22Rv1 (cell line): Measurements from ENCODE around the gene AGMO.

Source experiments
- H3K27ac ChIP-seq: fragments of 450-650 bp; 2 replicates; pipeline ENCODE4 v1.5.1; 2017
- CTCF ChIP-seq: fragments of 450-650 bp; IDR thresholded peaks from 2 replicates; pipeline ENCODE4 v1.5.1; 2017; ENCODE audit warnings: mild to moderate bottlenecking
- ZFX ChIP-seq: fragments of 450-650 bp; IDR thresholded peaks from 2 replicates; pipeline ENCODE4 v1.6.1; 2017; ENCODE audit warnings: antibody characterized with exemption, borderline replicate concordance

The AGMO gene

DNA sequence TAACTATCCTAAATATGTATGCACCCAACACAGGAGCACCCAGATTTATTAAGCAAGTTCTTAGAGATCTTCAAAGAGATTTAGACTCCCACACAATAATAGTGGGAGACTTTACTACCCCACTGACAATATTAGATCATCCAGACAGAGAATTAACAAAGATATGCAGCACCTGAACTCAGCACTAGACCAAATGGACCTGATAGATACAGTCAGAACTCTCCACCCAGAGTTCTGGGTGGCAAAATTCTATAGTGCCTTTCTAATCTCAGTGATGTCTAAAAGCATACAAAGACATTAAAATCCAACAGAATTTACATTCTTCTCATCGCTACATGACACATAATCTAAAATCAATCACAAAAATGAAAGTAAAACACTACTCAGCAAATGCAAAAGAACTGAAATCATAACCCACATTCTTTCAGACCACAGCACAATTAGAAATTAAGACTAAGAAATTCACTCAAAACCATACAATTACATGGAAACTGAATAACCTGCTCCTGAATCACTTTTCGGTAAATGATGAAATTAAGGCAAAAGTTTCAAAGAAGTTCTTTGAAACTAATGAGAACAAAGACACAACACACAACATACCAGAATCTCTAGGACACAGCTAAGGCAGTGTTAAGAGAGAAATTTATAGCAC is 183.2 kb downstream of the AGMO start:
- no peak overlapping the region for H3K27ac ChIP-seq
- no peak for TF ChIP-seq CTCF
- no peak for TF ChIP-seq ZFX

GRCh38 chr7:15376600-15376999 is 185.2 kb downstream of the AGMO start:
- no peak for TF ChIP-seq CTCF
- TF ChIP-seq ZFX, result no peak
- H3K27ac ChIP-seq, result no peak overlapping the region

- H3K27ac ChIP-seq, result no peak overlapping the region
- TF ChIP-seq CTCF (no peak), ZFX (no peak)
Measured at GRCh38 chr7:15370441-15370840, 191.4 kb downstream of the AGMO start.

- TF ChIP-seq CTCF (no peak), ZFX (no peak)
- no peak overlapping the region for H3K27ac ChIP-seq
Measured at GRCh38 chr7:15368653-15369052, 193.2 kb downstream of the AGMO start.

DNA sequence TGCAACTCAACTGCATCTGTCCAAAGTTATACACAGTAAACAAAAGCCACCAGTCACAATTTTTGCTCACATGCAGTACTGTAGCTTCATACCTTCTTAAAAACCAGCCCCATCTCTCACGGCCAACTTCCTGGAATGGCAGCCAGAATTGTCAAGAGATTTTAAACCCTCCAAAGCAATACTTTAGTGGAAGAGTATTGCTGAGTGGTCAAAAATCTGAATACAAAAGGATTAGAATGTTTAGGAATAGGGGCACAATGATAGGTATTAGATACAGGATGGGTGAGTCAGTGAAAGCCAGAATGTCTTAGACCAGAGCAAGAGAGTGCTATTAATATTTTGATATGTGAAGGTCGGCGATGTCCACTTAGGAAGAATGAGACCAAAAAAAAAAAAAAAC is 193.9 kb downstream of the AGMO start:
- H3K27ac ChIP-seq, result no peak overlapping the region
- no peak for TF ChIP-seq ZFX
- no peak for TF ChIP-seq CTCF

- H3K27ac ChIP-seq, result no peak overlapping the region
- TF ChIP-seq CTCF, result no peak
- no peak for TF ChIP-seq ZFX
Measured at GRCh38 chr7:15358112-15358511, 203.7 kb downstream of the AGMO start.

DNA sequence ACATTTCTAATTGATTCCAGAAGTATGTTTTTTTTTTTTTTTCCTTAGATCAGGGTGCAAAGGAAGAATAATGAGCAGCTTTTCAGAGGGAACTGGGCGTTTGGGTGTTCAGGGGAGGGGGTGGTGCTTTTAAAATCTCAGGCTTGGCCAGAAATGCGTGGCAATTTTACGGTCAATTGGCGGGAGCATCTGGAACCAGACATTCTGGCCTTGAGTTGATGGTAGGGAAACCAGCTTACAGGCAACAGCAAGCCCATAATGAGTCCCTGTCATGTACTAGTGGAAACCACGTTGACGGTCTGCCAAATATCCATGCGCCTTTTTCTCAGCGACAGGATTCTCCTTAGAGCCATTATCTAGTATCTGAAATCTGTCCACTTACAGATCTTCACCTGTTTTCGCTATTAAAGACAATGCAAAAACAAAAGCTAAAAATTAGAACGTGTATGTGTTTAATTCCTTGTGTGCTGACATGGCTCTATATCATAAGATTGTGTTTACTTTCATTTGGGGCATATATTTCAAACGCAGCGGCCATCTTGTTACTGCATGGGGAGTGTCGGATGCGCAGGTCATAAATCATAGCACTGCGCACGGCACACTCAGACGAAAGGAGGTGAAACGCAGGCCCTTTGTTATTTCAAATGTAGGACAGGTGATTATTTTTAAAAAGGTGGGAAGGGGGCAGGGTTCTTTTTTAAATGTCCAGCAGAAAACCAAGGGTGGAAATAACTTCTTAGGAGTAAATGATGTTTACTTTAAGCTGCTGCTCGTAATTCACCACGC is 209.2 kb downstream of the AGMO start:
- TF ChIP-seq ZFX (no peak), CTCF (no peak)
- no peak overlapping the region for H3K27ac ChIP-seq
